GM23248 (cell line): Measurements from ENCODE around the gene SLC9A2. TPM values are rescaled to one million over a fixed set of nuclear protein-coding genes. Genes with fewer than 3 reads are reported as not detected.

ENCODE experiments used
- DNase-seq: peaks from one replicate; pipeline ENCODE4 v3.0.0-alpha.2; 2015
- H2AFZ ChIP-seq: fragments of 200-600 bp; sonication (generic); 2 replicates; pipeline ENCODE4 v1.6.1; 2016; ENCODE audit warnings: antibody characterized with exemption
- H3F3A ChIP-seq: fragments of 200-600 bp; sonication (generic); 2 replicates; pipeline ENCODE4 v1.6.1; 2016; ENCODE audit warnings: mild to moderate bottlenecking, antibody characterized with exemption, mixed run types; ENCODE audit not compliant: insufficient read depth
- H3K27ac ChIP-seq: fragments of 200-600 bp; sonication (generic); 2 replicates; pipeline ENCODE4 v1.5.1; 2016; ENCODE audit warnings: mild to moderate bottlenecking
- H3K27me3 ChIP-seq: fragments of 200-600 bp; sonication (generic); replicated peaks from 2 replicates; pipeline ENCODE4 v1.6.1; 2016; ENCODE audit warnings: mild to moderate bottlenecking; ENCODE audit not compliant: insufficient read depth
- H3K36me3 ChIP-seq: fragments of 200-600 bp; sonication (generic); 2 replicates; pipeline ENCODE4 v1.6.1; 2016; ENCODE audit warnings: low read depth, mild to moderate bottlenecking
- H3K4me1 ChIP-seq: fragments of 200-600 bp; sonication (generic); 2 replicates; pipeline ENCODE4 v1.6.1; 2016; ENCODE audit warnings: mild to moderate bottlenecking; ENCODE audit not compliant: insufficient read depth
- H3K4me2 ChIP-seq: fragments of 200-600 bp; sonication (generic); one replicate; pipeline ENCODE4 v1.6.1; 2016; ENCODE audit warnings: mild to moderate bottlenecking; ENCODE audit not compliant: unreplicated experiment
- H3K4me3 ChIP-seq: fragments of 200-600 bp; sonication (generic); 2 replicates; pipeline ENCODE4 v1.5.1; 2016; ENCODE audit warnings: mild to moderate bottlenecking
- H3K79me2 ChIP-seq: fragments of 200-600 bp; sonication (generic); 2 replicates; pipeline ENCODE4 v1.6.1; 2016; ENCODE audit warnings: mild to moderate bottlenecking; ENCODE audit not compliant: insufficient read depth
- H3K9ac ChIP-seq: fragments of 200-600 bp; sonication (generic); 2 replicates; pipeline ENCODE4 v1.6.1; 2016; ENCODE audit warnings: mild to moderate bottlenecking
- H3K9me2 ChIP-seq: fragments of 200-600 bp; sonication (generic); 2 replicates; pipeline ENCODE4 v1.6.1; 2016; ENCODE audit warnings: mixed run types, mild to moderate bottlenecking, moderate library complexity; ENCODE audit not compliant: insufficient read depth
- H3K9me3 ChIP-seq: fragments of 200-600 bp; sonication (generic); one replicate; pipeline ENCODE4 v1.6.1; 2017; ENCODE audit warnings: low read depth
- H4K20me1 ChIP-seq: fragments of 200-600 bp; sonication (generic); 2 replicates; pipeline ENCODE4 v1.6.0; 2016; ENCODE audit not compliant: insufficient read depth
- EZH2 ChIP-seq: fragments of 200-600 bp; sonication (generic); IDR thresholded peaks from 2 replicates; pipeline ENCODE4 v1.6.1; 2018; ENCODE audit warnings: antibody characterized with exemption, mild to moderate bottlenecking; ENCODE audit not compliant: insufficient read depth, poor library complexity, severe bottlenecking
- EZH2phosphoT487 ChIP-seq: fragments of 200-600 bp; sonication (generic); IDR thresholded peaks from 2 replicates; pipeline ENCODE4 v1.6.1; 2018; ENCODE audit warnings: antibody characterized with exemption, moderate library complexity, mild to moderate bottlenecking, low read depth; ENCODE audit not compliant: insufficient read depth
- WGBS, 2 experiments: methylation state at CpG; one replicate each; pipeline ENCODE4 v1.1.6; 2015 to 2017; ENCODE audit warnings: low lambda C conversion rate in 2 of 2, low coverage in 1 of 2; ENCODE audit errors: missing lambda C conversion rate in 2 of 2; 5-methylcytosine and 5-hydroxymethylcytosine counted together
- in situ Hi-C: fragments of 300-500 bp; cut with MboI; formaldehyde crosslinking; loops from 2 replicates; pipeline ENCODE4 v1.15.0; 2020
- polyA plus RNA-seq: library from polyadenylated mRNA; unstranded; fragments of >200 nt; fragmentation: Nextera tagmentation; extraction: Ambion mirVana; gene quantifications from 2 replicates; pipeline ENCODE4 v1.2.1, GENCODE V29; 2016
- total RNA-seq: library from RNA; depleted of rRNA; stranded (reverse); fragments of >200 nt; shearing (Covaris generic); gene quantifications from 2 replicates; pipeline ENCODE4 v1.2.3, GENCODE V29; 2014

Gene SLC9A2
- total and polyA plus RNA-seq, 2 experiments from 2014 or later = not detected

DNA sequence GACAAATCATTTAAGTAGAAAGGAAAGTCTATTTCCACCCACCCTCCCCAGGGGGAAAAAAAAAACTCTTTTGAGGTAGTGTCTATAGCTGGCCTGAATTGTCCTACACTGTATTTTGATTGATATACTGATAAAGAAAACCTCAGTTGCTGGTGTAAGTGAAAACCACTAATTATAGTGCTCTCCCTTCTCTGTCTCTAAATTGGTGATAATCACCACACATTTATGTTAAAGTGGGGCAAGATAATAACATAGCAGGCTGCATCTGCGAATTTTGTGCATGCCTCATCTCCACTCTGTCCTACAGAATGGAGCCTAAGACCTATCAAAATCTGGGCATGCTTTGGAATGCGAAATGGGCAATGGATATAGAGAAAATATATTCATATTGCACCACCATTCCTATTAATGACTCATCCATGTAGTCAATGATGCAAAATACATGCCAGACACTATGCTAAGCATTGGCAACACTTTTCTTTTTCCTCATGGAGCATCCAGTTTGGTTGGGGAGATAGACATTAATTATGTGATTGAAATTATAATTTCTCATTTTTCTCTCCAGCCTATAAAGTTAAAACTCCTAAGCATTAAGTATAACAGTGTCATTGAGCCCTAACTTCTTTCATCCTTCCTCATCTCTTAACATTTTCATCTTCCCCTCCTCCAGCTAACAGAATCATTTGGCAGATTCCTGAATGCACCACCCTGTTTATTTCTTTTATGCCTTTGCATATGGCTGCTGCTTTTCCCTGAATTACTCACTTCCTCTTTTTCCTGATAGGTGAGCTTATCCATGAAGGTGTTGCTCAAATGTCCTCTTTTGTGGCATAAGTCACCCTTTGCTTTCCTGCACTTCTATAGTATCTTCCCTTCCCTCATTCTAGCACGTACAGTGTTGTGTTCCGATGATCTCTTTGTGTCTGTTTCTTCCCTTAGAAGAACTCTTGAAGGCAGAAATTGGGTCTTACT, 58.2 kb downstream of the SLC9A2 start:
- H3K4me1 ChIP-seq = no peaks in the 10 kb centered on the region
- in situ Hi-C loops = no loop called here
- H3K9me3 ChIP-seq = no peaks in the 10 kb centered on the region
- H3K79me2 ChIP-seq = no peaks in the 10 kb centered on the region
- no peak overlapping the region for H3K9ac ChIP-seq
- 53 to 57% methylated on average over 4 of the region's 4 CpGs for WGBS, 2 experiments
- DNase-seq = peak; percentile 24
- H3K4me3 ChIP-seq = no peak overlapping the region
- H2AFZ ChIP-seq = no peak overlapping the region
- H3K9me2 ChIP-seq = no peaks in the 10 kb centered on the region
- H4K20me1 ChIP-seq = no peaks in the 10 kb centered on the region
- no peak overlapping the region for H3K4me2 ChIP-seq
- peaks cover under 1% of the 10 kb centered on the region; the same call in 1 of the 2 replicates for H3K27me3 ChIP-seq
- no peak overlapping the region for H3K27ac ChIP-seq
- H3F3A ChIP-seq = no peaks in the 10 kb centered on the region
- no peaks in the 10 kb centered on the region for H3K36me3 ChIP-seq
- TF ChIP-seq EZH2 (no peak), EZH2phosphoT487 (no peak)

DNA sequence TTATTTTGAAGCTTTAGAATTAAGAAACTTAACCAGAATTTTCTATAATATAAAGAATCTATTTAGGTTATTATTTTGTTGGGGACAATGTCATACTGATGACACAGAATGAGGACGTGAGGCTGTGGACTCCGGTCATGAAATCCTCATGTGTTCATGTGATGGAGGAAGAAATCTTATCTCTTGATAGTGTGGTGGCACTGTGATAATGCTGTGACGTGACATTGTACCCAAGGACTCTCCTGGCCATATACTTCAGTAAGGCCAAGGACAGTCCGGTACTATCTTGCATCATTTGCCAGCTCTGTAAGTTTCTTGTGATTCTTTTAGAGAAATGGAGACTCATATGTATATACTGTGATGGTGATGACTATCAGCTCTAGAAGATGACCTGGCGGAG, 59.1 kb downstream of the SLC9A2 start:
- in situ Hi-C loops = no loop called here
- Histone ChIP-seq H3K9me3 (no peaks in the 10 kb centered on the region), H3K27ac (no peak overlapping the region), H3K27me3 (peaks cover 8% of the 10 kb centered on the region; the same call in 1 of the 2 replicates), H2AFZ (no peak overlapping the region), H3K4me2 (no peak overlapping the region), H3K36me3 (no peaks in the 10 kb centered on the region), H3F3A (no peaks in the 10 kb centered on the region), H3K9ac (no peak overlapping the region), H4K20me1 (no peaks in the 10 kb centered on the region), H3K9me2 (no peaks in the 10 kb centered on the region), H3K79me2 (no peaks in the 10 kb centered on the region), H3K4me3 (no peak overlapping the region), H3K4me1 (no peaks in the 10 kb centered on the region)
- no peak for TF ChIP-seq EZH2
- TF ChIP-seq EZH2phosphoT487 = no peak
- WGBS, 2 experiments = 42 to 49% methylated on average over 5 of the region's 5 CpGs
- DNase-seq = no peak

DNA sequence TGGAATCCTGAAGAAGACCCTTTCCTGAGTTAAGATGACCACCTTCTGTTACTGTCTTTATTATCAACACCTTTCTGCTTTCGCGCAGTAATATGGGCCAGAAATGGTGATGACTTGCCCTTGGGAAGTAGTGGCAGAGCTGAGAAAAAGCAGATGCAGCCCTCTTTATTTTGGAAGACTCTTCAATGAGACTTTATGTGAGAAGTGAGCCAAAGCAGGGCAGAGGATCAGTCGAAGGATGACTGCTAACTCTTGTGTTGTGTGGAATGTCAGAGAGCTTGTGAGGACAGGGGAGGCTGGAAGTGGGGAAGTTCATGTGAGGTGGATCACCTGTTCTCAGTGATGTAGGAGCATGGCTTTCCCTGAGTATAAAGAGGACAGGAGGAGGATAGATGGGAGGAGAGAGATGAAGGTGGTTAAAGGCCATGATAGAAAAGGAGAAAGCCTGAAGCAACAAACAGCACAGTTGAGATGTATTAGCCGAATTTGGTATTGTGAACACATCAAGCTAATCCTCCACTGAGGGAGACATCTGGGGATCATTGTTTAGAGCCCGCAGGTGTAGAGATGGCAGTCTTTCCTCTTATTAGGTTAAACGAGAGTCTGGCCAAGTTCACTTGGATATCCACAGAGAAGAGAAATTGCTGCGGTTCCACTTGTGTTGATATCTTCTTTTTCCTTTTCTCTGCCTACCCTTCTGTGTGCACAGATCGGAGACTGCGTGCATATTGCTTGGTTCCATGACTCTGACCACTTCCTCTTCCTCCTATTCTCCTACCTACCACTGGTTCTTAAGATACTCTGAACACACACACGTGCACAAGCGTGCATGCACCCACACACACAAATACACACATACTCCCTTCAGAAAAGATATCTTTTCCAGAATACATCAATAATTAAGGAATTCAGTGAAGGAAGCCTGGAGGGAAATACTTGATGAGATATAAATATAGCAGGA, 67.4 kb downstream of the SLC9A2 start:
- H3K9me3 ChIP-seq = no peaks in the 10 kb centered on the region
- no peak overlapping the region for H3K4me2 ChIP-seq
- H3K27me3 ChIP-seq = peaks cover 11% of the 10 kb centered on the region; the same call in 1 of the 2 replicates
- TF ChIP-seq EZH2phosphoT487 (no peak), EZH2 (no peak)
- no peak overlapping the region for H3K27ac ChIP-seq
- H3K36me3 ChIP-seq = no peaks in the 10 kb centered on the region
- DNase-seq = no peak
- no peaks in the 10 kb centered on the region for H4K20me1 ChIP-seq
- H3K9ac ChIP-seq = no peak overlapping the region
- H3K4me3 ChIP-seq = no peak overlapping the region
- no peaks in the 10 kb centered on the region for H3K9me2 ChIP-seq
- H3F3A ChIP-seq = no peaks in the 10 kb centered on the region
- in situ Hi-C loops = no loop called here
- H2AFZ ChIP-seq = no peak overlapping the region
- 32 to 36% methylated on average over 11 of the region's 11 CpGs for WGBS, 2 experiments
- no peaks in the 10 kb centered on the region for H3K79me2 ChIP-seq
- no peaks in the 10 kb centered on the region for H3K4me1 ChIP-seq

DNA sequence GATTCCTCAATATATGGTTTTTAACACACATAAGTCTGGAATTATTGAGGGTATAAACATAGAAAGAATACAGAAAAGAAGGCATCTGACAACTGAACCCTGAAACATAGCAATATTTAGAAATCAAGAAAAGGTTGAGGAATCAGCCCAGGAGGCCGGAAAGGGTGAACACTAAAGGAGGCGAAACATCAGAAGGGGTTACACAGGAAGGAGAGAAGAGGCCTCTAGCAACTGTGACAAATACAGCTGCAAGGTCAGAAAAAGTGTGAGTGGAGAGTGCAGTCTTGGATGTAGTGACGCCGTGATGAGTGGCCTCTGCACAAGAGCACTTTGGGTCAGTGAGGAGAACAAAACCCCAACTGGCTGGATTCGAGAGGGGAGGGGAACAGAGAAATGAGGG, 70.7 kb downstream of the SLC9A2 start:
- in situ Hi-C loops = no loop called here
- no peaks in the 10 kb centered on the region for H4K20me1 ChIP-seq
- no peak overlapping the region for H3K4me3 ChIP-seq
- H3K4me2 ChIP-seq = no peak overlapping the region
- H3K27me3 ChIP-seq = 0 out of 2 replicates have a peak, but pooled peaks cover 12% of the 10 kb centered on the region
- H3K79me2 ChIP-seq = no peaks in the 10 kb centered on the region
- no peak for DNase-seq
- no peak overlapping the region for H2AFZ ChIP-seq
- no peaks in the 10 kb centered on the region for H3K36me3 ChIP-seq
- no peaks in the 10 kb centered on the region for H3K4me1 ChIP-seq
- no peaks in the 10 kb centered on the region for H3K9me3 ChIP-seq
- H3K9me2 ChIP-seq = no peaks in the 10 kb centered on the region
- no peak overlapping the region for H3K27ac ChIP-seq
- TF ChIP-seq EZH2phosphoT487 (no peak), EZH2 (no peak)
- 50 to 67% methylated on average over 5 of the region's 5 CpGs for WGBS, 2 experiments
- H3K9ac ChIP-seq = no peak overlapping the region
- H3F3A ChIP-seq = no peaks in the 10 kb centered on the region
